K562 (cell line): ENCODE data around the gene SRRM4. TPM values are rescaled to one million over a fixed set of nuclear protein-coding genes. Genes with fewer than 3 reads are reported as not detected.

ENCODE experiments used
- ATAC-seq: fragments of 200-7000 bp; cut with Tn5 transposase; 3 replicates; pipeline ENCODE4 v1.9.1; 2020; ENCODE audit warnings: moderate library complexity
- BruUV-seq: library from RNA; stranded (reverse); fragments of 400-500 nt; replicated peaks from 2 replicates; lab custom pipeline; 2021; lab: Mats Ljungman, UMichigan
- CTCF ChIA-PET: fragments of 300-600 bp; formaldehyde crosslinking; extraction: SDS; loops from one replicate; lab custom pipeline; 2021; ENCODE audit warnings: low intra/inter-chr PET ratio; lab: Yijun Ruan, JAX
- POLR2A ChIA-PET: fragments of 300-600, 350-650 bp; sonication (Branson Sonifier 250); formaldehyde crosslinking; extraction: SDS; loops from one replicate; lab custom pipeline; 2021; ENCODE audit warnings: antibody characterized with exemption, inconsistent platforms; lab: Yijun Ruan, JAX
- DNase-seq, 4 experiments: peaks; one replicate each; pipeline versions ENCODE4 v3.0.0 to v3.0.0-alpha.2; 2011 to 2018; ENCODE audit warnings: low spot score in 3 of 4, mixed read lengths in 3 of 4; ENCODE audit errors: extremely low read depth in 1 of 4
- FAIRE-seq: peaks from 2 replicates; lab custom pipeline; 2011; peaks lifted over from hg19 to GRCh38; lab: Jason Lieb, UNC
- H2AFZ ChIP-seq: 2 replicates; pipeline ENCODE4 v1.6.0; 2011; ENCODE audit warnings: low read depth, low read length, control low read depth, inconsistent platforms
- H3K27ac ChIP-seq: fragments of 200-600 bp; 3 replicates; pipeline ENCODE4 v1.8.0; 2011; ENCODE audit warnings: low read depth, mild to moderate bottlenecking, control low read depth, inconsistent platforms, low read length, moderate library complexity, mixed read lengths; ENCODE audit errors: extremely low read depth
- H3K27me3 ChIP-seq, 2 experiments: fragments of 300-600 bp in 1 of 2; 2 replicates in 1 of 2; 3 replicates in 1 of 2; pipeline versions ENCODE4 v1.6.0 to v1.8.0; 2011; ENCODE audit warnings: inconsistent platforms in 2 of 2, low read length in 2 of 2, mild to moderate bottlenecking in 1 of 2, mixed read lengths in 1 of 2, moderate library complexity in 1 of 2; ENCODE audit not compliant: control insufficient read depth in 2 of 2, insufficient read depth in 2 of 2
- H3K36me3 ChIP-seq: fragments of 300-600 bp; 3 replicates; pipeline ENCODE4 v1.8.0; 2011; ENCODE audit warnings: mild to moderate bottlenecking, low read length, inconsistent platforms; ENCODE audit not compliant: control insufficient read depth, insufficient read depth
- H3K4me1 ChIP-seq, 2 experiments: fragments of 200-600 bp in 1 of 2; replicated peaks in 1 of 2; 2 replicates in 1 of 2; 3 replicates in 1 of 2; pipeline versions ENCODE4 v1.5.1 to v1.8.0; 2011; ENCODE audit warnings: inconsistent platforms in 2 of 2, low read length in 2 of 2, mild to moderate bottlenecking in 1 of 2, mixed read lengths in 1 of 2, moderate library complexity in 1 of 2; ENCODE audit not compliant: control insufficient read depth in 2 of 2, insufficient read depth in 2 of 2
- H3K4me2 ChIP-seq: 2 replicates; pipeline ENCODE4 v1.6.1; 2011; ENCODE audit warnings: low read length, control low read depth, inconsistent platforms, mixed read lengths; ENCODE audit not compliant: insufficient read depth
- H3K4me3 ChIP-seq: fragments of 200-600 bp; sonication (generic), shearing (Covaris generic); 2 replicates; pipeline ENCODE4 v1.5.1; 2016; ENCODE audit warnings: control low read depth, inconsistent platforms
- H3K79me2 ChIP-seq: fragments of 200-600 bp; 3 replicates; pipeline ENCODE4 v1.8.0; 2011; ENCODE audit warnings: low read length, inconsistent platforms; ENCODE audit not compliant: control insufficient read depth, insufficient read depth
- H3K9ac ChIP-seq, 2 experiments: 2 replicates each; pipeline versions ENCODE4 v1.6.0 to v1.6.1; 2011; ENCODE audit warnings: low read depth in 2 of 2, low read length in 2 of 2, control low read depth in 1 of 2, inconsistent platforms in 1 of 2, mild to moderate bottlenecking in 1 of 2, mixed read lengths in 1 of 2; ENCODE audit not compliant: insufficient read depth in 1 of 2
- H3K9me1 ChIP-seq: one replicate; pipeline ENCODE4 v1.6.0; 2011; ENCODE audit warnings: inconsistent platforms, mild to moderate bottlenecking, low read length, moderate library complexity; ENCODE audit not compliant: control insufficient read depth, insufficient read depth
- H3K9me3 ChIP-seq: replicated peaks from 2 replicates; pipeline ENCODE4 v1.5.1; 2011; ENCODE audit warnings: low read depth, low read length, inconsistent platforms; ENCODE audit not compliant: control insufficient read depth, insufficient read depth
- H4K20me1 ChIP-seq: replicated peaks from 2 replicates; pipeline ENCODE4 v1.6.1; 2011; ENCODE audit warnings: low read length, inconsistent platforms, mixed read lengths; ENCODE audit not compliant: control insufficient read depth, insufficient read depth
- EZH2 ChIP-seq: IDR thresholded peaks from 2 replicates; pipeline ENCODE4 v1.6.1; 2012; ENCODE audit warnings: low read depth, mild to moderate bottlenecking, inconsistent platforms, low read length, borderline replicate concordance
- NCOA1 ChIP-seq: fragments of 450-650 bp; IDR thresholded peaks from 2 replicates; pipeline ENCODE4 v1.6.1; 2016; ENCODE audit warnings: low read depth
- POLR2B ChIP-seq: fragments of 450-650 bp; IDR thresholded peaks from 2 replicates; pipeline ENCODE4 v1.6.1; 2018; ENCODE audit warnings: low read depth; ENCODE audit not compliant: partially characterized antibody
- SLC30A9 ChIP-seq: fragments of 250-450 bp; sonication (Bioruptor Pico); IDR thresholded peaks from 2 replicates; pipeline ENCODE4 v1.8.0; 2022; ENCODE audit warnings: mild to moderate bottlenecking, moderate library complexity
- WGBS: fragments of 100-300 bp; shearing (Covaris generic); methylation state at CpG from one replicate; pipeline ENCODE4 v1.1.6; 2016; ENCODE audit warnings: low coverage, mixed read lengths; ENCODE audit not compliant: insufficient coverage; ENCODE audit errors: missing lambda C conversion rate; 5-methylcytosine and 5-hydroxymethylcytosine counted together
- in situ Hi-C: fragments of 300-500 bp; cut with MboI; formaldehyde crosslinking; loops from 4 replicates; pipeline ENCODE4 v1.15.0; 2018; ENCODE audit warnings: inconsistent platforms, mixed read lengths
- intact Hi-C: fragments of 100-400 bp; cut with micrococcal nuclease; formaldehyde crosslinking; loops from 2 replicates; pipeline ENCODE4 v1.14.2; 2022
- polyA plus RNA-seq, 8 experiments: library from polyadenylated mRNA; depleted of rRNA in 4 of 8; stranded (reverse) in 5 of 8; unstranded in 3 of 8; fragments of >200 nt; fragmentation: Nextera tagmentation in 2 of 8; fragmentation: Illumina TruSeq in 1 of 8; extraction: Ambion mirVana in 2 of 8; extraction: Trizol in 1 of 8; gene quantifications; 2 replicates each; pipeline versions ENCODE4 v1.2.1 to v1.2.3, GENCODE V29; 2011 to 2014; ENCODE audit warnings: inconsistent platforms in 1 of 8, missing spikeins in 1 of 8
- total RNA-seq, 7 experiments: library from RNA; depleted of rRNA in 6 of 7; stranded (reverse); fragments of >200 nt in 6 of 7; fragmentation: Illumina TruSeq in 2 of 7; extraction: Trizol in 2 of 7; gene quantifications; 2 replicates each; pipeline versions ENCODE4 v1.2.1 to v1.2.3, GENCODE V29; 2011 to 2021; ENCODE audit warnings: low replicate concordance in 1 of 7
- TF ChIP-seq, protein P1 (sequence below): fragments of 200-800 bp; sonication (Bioruptor generic); IDR thresholded peaks from 2 replicates; pipeline ENCODE4 v1.6.1; 2016; ENCODE audit warnings: missing genetic modification characterization, missing compliant biosample characterization
- TF ChIP-seq, protein P2 (sequence below): sonication (generic); formaldehyde crosslinking; IDR thresholded peaks from 2 replicates; pipeline ENCODE4 v1.8.0; 2022; ENCODE audit warnings: mild to moderate bottlenecking, missing genetic modification reagents
- TF ChIP-seq, protein P3 (sequence below): IDR thresholded peaks from 3 replicates; pipeline ENCODE4 v1.6.1; 2011; ENCODE audit warnings: borderline replicate concordance, mild to moderate bottlenecking, moderate library complexity; ENCODE audit not compliant: insufficient read length; ENCODE audit errors: extremely low read depth

SRRM4 gene
- total and polyA plus RNA-seq, 9 of the 15 experiments (the other 6 are each of a cell fraction or from before 2014, with no cell fraction given) = not detected

DNA sequence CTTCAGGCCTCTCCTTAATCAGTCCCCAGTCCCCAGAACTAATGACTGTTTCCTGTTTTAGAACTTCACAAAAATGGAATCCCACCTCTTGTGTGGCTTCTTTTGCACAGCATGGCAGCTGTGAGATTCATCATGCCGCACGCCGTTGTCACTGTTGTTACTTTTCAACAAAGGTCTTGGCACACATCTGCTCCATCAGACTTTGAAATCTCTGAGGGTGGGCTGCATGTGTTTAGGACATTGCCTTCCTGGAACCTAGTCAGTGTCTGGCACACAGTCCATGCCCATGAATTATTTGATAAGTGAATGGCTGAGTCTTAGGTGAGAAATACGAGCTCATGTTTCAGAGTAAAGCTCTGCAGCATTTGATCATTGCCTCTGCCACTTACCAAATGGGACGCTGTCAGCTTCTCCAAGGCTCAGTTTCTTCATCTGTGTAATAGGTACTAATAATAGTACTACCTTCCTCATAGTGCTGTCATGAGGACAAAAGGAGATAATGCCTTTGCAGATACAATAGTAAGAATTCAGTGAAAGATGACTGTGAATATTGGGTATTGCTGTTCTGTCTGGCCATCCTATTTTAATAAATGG is 90.4 kb downstream of the SRRM4 start:
- no peaks in the 10 kb centered on the region for H3K79me2 ChIP-seq
- TF ChIP-seq NCOA1 = no peak
- TF ChIP-seq, protein P1, sequence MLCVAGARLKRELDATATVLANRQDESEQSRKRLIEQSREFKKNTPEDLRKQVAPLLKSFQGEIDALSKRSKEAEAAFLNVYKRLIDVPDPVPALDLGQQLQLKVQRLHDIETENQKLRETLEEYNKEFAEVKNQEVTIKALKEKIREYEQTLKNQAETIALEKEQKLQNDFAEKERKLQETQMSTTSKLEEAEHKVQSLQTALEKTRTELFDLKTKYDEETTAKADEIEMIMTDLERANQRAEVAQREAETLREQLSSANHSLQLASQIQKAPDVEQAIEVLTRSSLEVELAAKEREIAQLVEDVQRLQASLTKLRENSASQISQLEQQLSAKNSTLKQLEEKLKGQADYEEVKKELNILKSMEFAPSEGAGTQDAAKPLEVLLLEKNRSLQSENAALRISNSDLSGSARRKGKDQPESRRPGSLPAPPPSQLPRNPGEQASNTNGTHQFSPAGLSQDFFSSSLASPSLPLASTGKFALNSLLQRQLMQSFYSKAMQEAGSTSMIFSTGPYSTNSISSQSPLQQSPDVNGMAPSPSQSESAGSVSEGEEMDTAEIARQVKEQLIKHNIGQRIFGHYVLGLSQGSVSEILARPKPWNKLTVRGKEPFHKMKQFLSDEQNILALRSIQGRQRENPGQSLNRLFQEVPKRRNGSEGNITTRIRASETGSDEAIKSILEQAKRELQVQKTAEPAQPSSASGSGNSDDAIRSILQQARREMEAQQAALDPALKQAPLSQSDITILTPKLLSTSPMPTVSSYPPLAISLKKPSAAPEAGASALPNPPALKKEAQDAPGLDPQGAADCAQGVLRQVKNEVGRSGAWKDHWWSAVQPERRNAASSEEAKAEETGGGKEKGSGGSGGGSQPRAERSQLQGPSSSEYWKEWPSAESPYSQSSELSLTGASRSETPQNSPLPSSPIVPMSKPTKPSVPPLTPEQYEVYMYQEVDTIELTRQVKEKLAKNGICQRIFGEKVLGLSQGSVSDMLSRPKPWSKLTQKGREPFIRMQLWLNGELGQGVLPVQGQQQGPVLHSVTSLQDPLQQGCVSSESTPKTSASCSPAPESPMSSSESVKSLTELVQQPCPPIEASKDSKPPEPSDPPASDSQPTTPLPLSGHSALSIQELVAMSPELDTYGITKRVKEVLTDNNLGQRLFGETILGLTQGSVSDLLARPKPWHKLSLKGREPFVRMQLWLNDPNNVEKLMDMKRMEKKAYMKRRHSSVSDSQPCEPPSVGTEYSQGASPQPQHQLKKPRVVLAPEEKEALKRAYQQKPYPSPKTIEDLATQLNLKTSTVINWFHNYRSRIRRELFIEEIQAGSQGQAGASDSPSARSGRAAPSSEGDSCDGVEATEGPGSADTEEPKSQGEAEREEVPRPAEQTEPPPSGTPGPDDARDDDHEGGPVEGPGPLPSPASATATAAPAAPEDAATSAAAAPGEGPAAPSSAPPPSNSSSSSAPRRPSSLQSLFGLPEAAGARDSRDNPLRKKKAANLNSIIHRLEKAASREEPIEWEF (CRISPR knock-in tag) = no peak
- TF ChIP-seq, protein P2, sequence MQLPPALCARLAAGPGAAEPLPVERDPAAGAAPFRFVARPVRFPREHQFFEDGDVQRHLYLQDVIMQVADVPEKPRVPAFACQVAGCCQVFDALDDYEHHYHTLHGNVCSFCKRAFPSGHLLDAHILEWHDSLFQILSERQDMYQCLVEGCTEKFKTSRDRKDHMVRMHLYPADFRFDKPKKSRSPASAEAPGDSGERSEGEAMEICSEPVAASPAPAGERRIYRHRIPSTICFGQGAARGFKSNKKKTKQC = no peak
- TF ChIP-seq EZH2 = no peak
- TF ChIP-seq, protein P3, sequence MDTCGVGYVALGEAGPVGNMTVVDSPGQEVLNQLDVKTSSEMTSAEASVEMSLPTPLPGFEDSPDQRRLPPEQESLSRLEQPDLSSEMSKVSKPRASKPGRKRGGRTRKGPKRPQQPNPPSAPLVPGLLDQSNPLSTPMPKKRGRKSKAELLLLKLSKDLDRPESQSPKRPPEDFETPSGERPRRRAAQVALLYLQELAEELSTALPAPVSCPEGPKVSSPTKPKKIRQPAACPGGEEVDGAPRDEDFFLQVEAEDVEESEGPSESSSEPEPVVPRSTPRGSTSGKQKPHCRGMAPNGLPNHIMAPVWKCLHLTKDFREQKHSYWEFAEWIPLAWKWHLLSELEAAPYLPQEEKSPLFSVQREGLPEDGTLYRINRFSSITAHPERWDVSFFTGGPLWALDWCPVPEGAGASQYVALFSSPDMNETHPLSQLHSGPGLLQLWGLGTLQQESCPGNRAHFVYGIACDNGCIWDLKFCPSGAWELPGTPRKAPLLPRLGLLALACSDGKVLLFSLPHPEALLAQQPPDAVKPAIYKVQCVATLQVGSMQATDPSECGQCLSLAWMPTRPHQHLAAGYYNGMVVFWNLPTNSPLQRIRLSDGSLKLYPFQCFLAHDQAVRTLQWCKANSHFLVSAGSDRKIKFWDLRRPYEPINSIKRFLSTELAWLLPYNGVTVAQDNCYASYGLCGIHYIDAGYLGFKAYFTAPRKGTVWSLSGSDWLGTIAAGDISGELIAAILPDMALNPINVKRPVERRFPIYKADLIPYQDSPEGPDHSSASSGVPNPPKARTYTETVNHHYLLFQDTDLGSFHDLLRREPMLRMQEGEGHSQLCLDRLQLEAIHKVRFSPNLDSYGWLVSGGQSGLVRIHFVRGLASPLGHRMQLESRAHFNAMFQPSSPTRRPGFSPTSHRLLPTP = no peak
- no peak for TF ChIP-seq POLR2B
- TF ChIP-seq SLC30A9 (CRISPR knock-in tag) = no peak
- TF ChIP-seq, all 486 proteins: peak for 0
- Histone ChIP-seq H3K9me1 (no peaks in the 10 kb centered on the region), H3K9ac (no peak overlapping the region), H3K36me3 (no peaks in the 10 kb centered on the region), H4K20me1 (no peaks in the 10 kb centered on the region), H3K4me2 (no peak overlapping the region), H3K27me3 (no peaks in the 10 kb centered on the region; a peak in 1 of 5 replicates), H2AFZ (no peak overlapping the region), H3K4me1 (no peaks in the 10 kb centered on the region), H3K4me3 (no peak overlapping the region), H3K9me3 (no peaks in the 10 kb centered on the region), H3K27ac (no peak overlapping the region)
- in situ Hi-C loops (no loop called here), intact Hi-C loops (no loop called here)
- CTCF ChIA-PET = no interaction called here
- BruUV-seq = no TSS peak
- POLR2A ChIA-PET = no interaction called here
- FAIRE-seq = no peak
- WGBS = 0% methylated on average over 5 of the region's 5 CpGs
- ATAC-seq = no peak
- no peak for DNase-seq
